ENCODE results near the gene TRIM71.

- TF ChIP-seq EZH2phosphoT487 (IDR thresholded peaks at IDR 0.05; ENCODE audit: borderline replicate concordance, low read length), result no peak
- no peak for TF ChIP-seq CTCF (IDR thresholded peaks at IDR 0.05; ENCODE audit: low read depth, low read length, poor library complexity, severe bottlenecking)
These were observed 112.4 kb downstream of the TRIM71 start for GRCh38 chr3:32930161-32930560.
